Pancreas (tissue), 10 donors: ENCODE measurements around the gene CTSF. TPM values are rescaled to one million over a fixed set of nuclear protein-coding genes. Genes with fewer than 3 reads are reported as not detected.

Source experiments
- ATAC-seq, 4 donors: fragments of 200-7000 bp; cut with Tn5 transposase; one replicate each; pipeline versions ENCODE4 v1.8.0 to v1.9.1; 2020; ENCODE audit warnings: mild to moderate bottlenecking in 4 of 4, moderate library complexity in 4 of 4
- DNase-seq, 6 donors: peaks; one replicate each; pipeline ENCODE4 v3.0.0-alpha.2; 2020
- FAIRE-seq: peaks from 2 replicates; lab custom pipeline; 2012; peaks lifted over from hg19 to GRCh38; lab: Jason Lieb, UNC
- H3K27ac ChIP-seq, 4 donors: fragments of 200-600 bp; sonication (generic); 1 replicate in 3 of 4; 2 replicates in 1 of 4; pipeline versions ENCODE4 v1.5.0 to v1.8.0; 2020
- H3K27me3 ChIP-seq, 4 donors: fragments of 200-600 bp; one replicate each; pipeline ENCODE4 v1.8.0; 2021
- H3K36me3 ChIP-seq, 3 donors: fragments of 200-600 bp; sonication (generic) in 1 of 3; one replicate each; pipeline versions ENCODE4 v1.5.0 to v1.8.0; 2020 to 2021
- H3K4me1 ChIP-seq, 3 donors: fragments of 200-600 bp; one replicate each; pipeline ENCODE4 v1.8.0; 2021
- H3K4me3 ChIP-seq, 4 donors: fragments of 200-600 bp; sonication (generic) in 2 of 4; one replicate each; pipeline versions ENCODE4 v1.5.0 to v1.8.0; 2020 to 2021
- H3K9me3 ChIP-seq, 4 donors: fragments of 200-600 bp; one replicate each; pipeline ENCODE4 v1.8.0; 2021
- CTCF ChIP-seq, 4 donors: fragments of 200-600 bp; sonication (generic) in 3 of 4; IDR thresholded peaks; one replicate each; pipeline versions ENCODE4 v1.5.0 to v1.8.0; 2021; ENCODE audit warnings: antibody characterized with exemption in 4 of 4
- WGBS, 2 donors: extraction: QIAGEN DNeasy Blood & Tissue Kit; methylation state at CpG; one replicate each; pipeline ENCODE4 v1.1.7; 2013; 5-methylcytosine and 5-hydroxymethylcytosine counted together
- intact Hi-C, 3 donors: fragments of 100-400 bp; cut with DNase I; formaldehyde crosslinking; loops; one replicate each; pipeline versions ENCODE4 v1.11.1 to v1.14.2; 2022
- polyA plus RNA-seq, 2 donors: library from polyadenylated mRNA; stranded (reverse); fragments of 200-250 nt; gene quantifications; one replicate each; pipeline ENCODE4 v1.2.3, GENCODE V29; 2013
- total RNA-seq, 6 donors: library from RNA; stranded (reverse); fragmentation: NEBNext Ultra II Directional in 4 of 6; extraction: Animal tissue kit (Norgen Biotek cat#: 25700) in 4 of 6; gene quantifications; one replicate each; pipeline versions ENCODE4 v1.2.1 to v1.2.4, GENCODE V29; 2021 to 2023
- donor health status: healthy with polysubstance abuse.
- donor health status: DM: no; HTN: no; CAD: no; lungs with moderate emphysema.
- donor health status: DM: no; HTN: no; CAD: no.
- donor health status: control.
- donor health status: control.
- donor health status: Bipolar disorder and iron deficiency.
- donor health status: DM: yes; HTN: yes; CAD: no.
- donor health status: DM: no; HTN: no; CAD: no.
- donor health status: DM: no; HTN: no; CAD: no.
- donor health status: DM: yes; HTN: yes; CAD: no.

CTSF gene
- total and polyA plus RNA-seq, 8 donors = 10.6 to 43.2 (median 19.9) TPM

- DNase-seq (no peak), FAIRE-seq (no peak), ATAC-seq (peak in 1 of 4 donors; percentile 31)
- Histone ChIP-seq H3K27me3 (no peaks in the 10 kb centered on the region), H3K36me3 (no peaks in the 10 kb centered on the region), H3K9me3 (no peaks in the 10 kb centered on the region), H3K4me3 (no peak overlapping the region), H3K27ac (no peak overlapping the region), H3K4me1 (no peaks in the 10 kb centered on the region)
- intact Hi-C loops = no loop called here
- 85% methylated on average over 5 of the region's 5 CpGs for WGBS, 2 donors
- TF ChIP-seq CTCF (IDR thresholded peaks at IDR 0.05) = no peak
Measured at GRCh38 chr11:66580803-66581202, 12.4 kb upstream of the CTSF start.

- TF ChIP-seq CTCF (IDR thresholded peaks at IDR 0.05) = peak; percentile 54 to 76 (median 72)
- H3K4me1 ChIP-seq = no peaks in the 10 kb centered on the region
- no peaks in the 10 kb centered on the region for H3K27me3 ChIP-seq
- H3K4me3 ChIP-seq = no peak overlapping the region
- ATAC-seq (peak; percentile 85 to 99 (median 96)), FAIRE-seq (no peak), DNase-seq (peak; percentile 63 to 93 (median 78))
- WGBS, 2 donors = 16 to 18% methylated on average over 25 of the region's 25 CpGs
- no peaks in the 10 kb centered on the region for H3K9me3 ChIP-seq
- H3K36me3 ChIP-seq = no peaks in the 10 kb centered on the region
- no peak overlapping the region for H3K27ac ChIP-seq
- intact Hi-C loops = loop anchor here in 1 of 3 donors (2.0 kb wide), 1 partner anchor 100 kb away; no protein-coding TSS in a partner anchor
Measured at GRCh38 chr11:66579017-66579606, 10.7 kb upstream of the CTSF start.

DNA sequence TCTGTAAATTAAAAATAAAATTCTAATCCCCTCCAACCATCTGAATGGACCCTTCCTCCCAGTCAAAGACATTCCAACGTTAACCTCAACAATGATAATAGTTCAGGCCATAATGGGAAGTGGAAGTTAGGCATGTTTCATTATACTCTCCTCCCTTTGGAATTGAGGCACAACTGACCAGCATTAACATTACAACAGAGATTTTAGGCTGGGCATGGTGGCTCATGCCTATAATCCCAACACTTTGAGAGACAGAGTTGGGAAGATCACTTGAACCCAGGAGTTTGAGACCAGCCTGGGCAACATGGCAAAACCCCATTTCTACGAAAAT is 2.4 kb upstream of the CTSF start:
- intact Hi-C loops = no loop called here
- WGBS, 2 donors = 44 to 52% methylated on average over 2 of the region's 2 CpGs
- Histone ChIP-seq H3K4me3 (no peak overlapping the region), H3K27me3 (no peaks in the 10 kb centered on the region), H3K36me3 (no peaks in the 10 kb centered on the region), H3K9me3 (no peaks in the 10 kb centered on the region), H3K27ac (no peak overlapping the region), H3K4me1 (peaks cover 0 to 4% (median 0%) of the 10 kb centered on the region in 3 donors)
- no peak for FAIRE-seq
- DNase-seq = no peak
- no peak for TF ChIP-seq CTCF (IDR thresholded peaks at IDR 0.05)
- ATAC-seq = no peak

- TF ChIP-seq CTCF (IDR thresholded peaks at IDR 0.05) = no peak
- H3K36me3 ChIP-seq = no peaks in the 10 kb centered on the region
- H3K9me3 ChIP-seq = no peaks in the 10 kb centered on the region
- no peak overlapping the region for H3K27ac ChIP-seq
- no peak for DNase-seq
- no peaks in the 10 kb centered on the region for H3K27me3 ChIP-seq
- H3K4me1 ChIP-seq = peaks cover 0 to 4% (median 0%) of the 10 kb centered on the region in 3 donors
- WGBS, 2 donors = 47 to 50% methylated on average over 5 of the region's 5 CpGs
- no peak for FAIRE-seq
- intact Hi-C loops = no loop called here
- no peak for ATAC-seq
- H3K4me3 ChIP-seq = no peak overlapping the region
Measured at GRCh38 chr11:66570079-66570849, 1.9 kb upstream of the CTSF start.

GRCh38 chr11:66569076-66569475 is 670 bp upstream of the CTSF start:
- intact Hi-C loops = no loop called here
- Histone ChIP-seq H3K9me3 (no peaks in the 10 kb centered on the region), H3K27me3 (no peaks in the 10 kb centered on the region), H3K27ac (no peak overlapping the region), H3K36me3 (no peaks in the 10 kb centered on the region), H3K4me3 (no peak overlapping the region), H3K4me1 (peaks cover 0 to 4% (median 0%) of the 10 kb centered on the region in 3 donors)
- ATAC-seq (no peak), FAIRE-seq (no peak), DNase-seq (no peak)
- WGBS, 2 donors = 80 to 90% methylated on average over 7 of the region's 7 CpGs
- TF ChIP-seq CTCF (IDR thresholded peaks at IDR 0.05) = no peak
